OCI-LY7 (cell line): ENCODE measurements around the gene PODXL. TPM values are rescaled to one million over a fixed set of nuclear protein-coding genes. Genes with fewer than 3 reads are reported as not detected.

Experiments
- BruUV-seq: library from RNA; stranded (reverse); fragments of 400-500 nt; replicated peaks from 2 replicates; lab custom pipeline; 2021; lab: Mats Ljungman, UMichigan
- CTCF ChIA-PET: fragments of 300-600 bp; sonication (Branson Sonifier 250); formaldehyde crosslinking; loops from one replicate; lab custom pipeline; 2022; ENCODE audit warnings: antibody characterized with exemption; ENCODE audit not compliant: unreplicated experiment; lab: Charles Lee
- POLR2A ChIA-PET: fragments of 300-600 bp; sonication (Branson Sonifier 250); formaldehyde crosslinking; loops from one replicate; lab custom pipeline; 2022; ENCODE audit warnings: antibody characterized with exemption; lab: Charles Lee
- DNase-seq: peaks from one replicate; pipeline ENCODE4 v3.0.0-alpha.2; 2015; ENCODE audit warnings: low spot score
- H2AFZ ChIP-seq: fragments of 200-600 bp; sonication (generic), shearing (Covaris generic); 2 replicates; pipeline ENCODE4 v1.6.1; 2014; ENCODE audit warnings: mild to moderate bottlenecking, antibody characterized with exemption, low read length, moderate library complexity
- H3K27ac ChIP-seq: fragments of 200-600 bp; sonication (generic); 2 replicates; pipeline ENCODE4 v1.5.1; 2014; ENCODE audit warnings: mixed run types, low read depth, mild to moderate bottlenecking, moderate library complexity, low read length, inconsistent platforms; ENCODE audit not compliant: poor library complexity, severe bottlenecking
- H3K36me3 ChIP-seq: fragments of 200-600 bp; sonication (generic); 2 replicates; pipeline ENCODE4 v1.6.1; 2014; ENCODE audit warnings: mild to moderate bottlenecking, antibody characterized with exemption, low read length, moderate library complexity, mixed read lengths; ENCODE audit not compliant: insufficient read depth
- H3K4me1 ChIP-seq: fragments of 200-600 bp; sonication (generic); 2 replicates; pipeline ENCODE4 v1.5.1; 2014; ENCODE audit warnings: mild to moderate bottlenecking, low read length; ENCODE audit not compliant: insufficient read depth, poor library complexity, severe bottlenecking
- H3K4me2 ChIP-seq: fragments of 200-600 bp; sonication (generic); 2 replicates; pipeline ENCODE4 v1.6.1; 2014; ENCODE audit warnings: mild to moderate bottlenecking, low read length
- H3K4me3 ChIP-seq: fragments of 200-600 bp; sonication (generic); 2 replicates; pipeline ENCODE4 v1.5.1; 2014; ENCODE audit warnings: mild to moderate bottlenecking, low read depth, low read length; ENCODE audit not compliant: poor library complexity, severe bottlenecking
- H3K79me2 ChIP-seq: fragments of 200-600 bp; sonication (generic); 2 replicates; pipeline ENCODE4 v1.6.1; 2016; ENCODE audit warnings: low read depth, mild to moderate bottlenecking, low read length, moderate library complexity, mixed read lengths; ENCODE audit not compliant: insufficient read depth
- H3K9me2 ChIP-seq: fragments of 200-600 bp; sonication (generic); 2 replicates; pipeline ENCODE4 v1.6.1; 2016; ENCODE audit warnings: mild to moderate bottlenecking, low read length, mixed read lengths; ENCODE audit not compliant: insufficient read depth
- H3K9me3 ChIP-seq: fragments of 200-600 bp; sonication (generic); 2 replicates; pipeline ENCODE4 v1.6.1; 2014; ENCODE audit warnings: mild to moderate bottlenecking, mixed run types, low read length, mixed read lengths
- H4K20me1 ChIP-seq: fragments of 200-600 bp; sonication (generic); 2 replicates; pipeline ENCODE4 v1.6.1; 2014; ENCODE audit warnings: mild to moderate bottlenecking, antibody characterized with exemption, low read length, moderate library complexity, mixed read lengths; ENCODE audit not compliant: insufficient read depth
- EZH2phosphoT487 ChIP-seq: fragments of 200-600 bp; sonication (generic); IDR thresholded peaks from 2 replicates; pipeline ENCODE4 v1.6.1; 2018; ENCODE audit warnings: low read depth, borderline replicate concordance, mild to moderate bottlenecking, mixed run types, antibody characterized with exemption, low read length, moderate library complexity, mixed read lengths
- intact Hi-C: fragments of 100-400 bp; cut with micrococcal nuclease; formaldehyde crosslinking; loops from one replicate; pipeline ENCODE4 v1.10.0; 2022; ENCODE audit not compliant: unreplicated experiment
- total RNA-seq, 2 experiments: library from RNA; depleted of rRNA in 1 of 2; stranded (reverse); fragments of >200 nt in 1 of 2; shearing (Covaris generic) in 1 of 2; gene quantifications; 2 replicates each; pipeline ENCODE4 v1.2.3, GENCODE V29; 2014 to 2022
- TF ChIP-seq, protein P1 (sequence below): fragments of 200-600 bp; sonication (generic); conservative IDR thresholded peaks from 2 replicates; pipeline ENCODE4 v1.5.1; 2014; ENCODE audit warnings: mild to moderate bottlenecking, antibody characterized with exemption, low read length, moderate library complexity, mixed read lengths

PODXL gene
- total RNA-seq, 2 experiments from 2014 or later: 0.32 to 2.1 TPM

DNA sequence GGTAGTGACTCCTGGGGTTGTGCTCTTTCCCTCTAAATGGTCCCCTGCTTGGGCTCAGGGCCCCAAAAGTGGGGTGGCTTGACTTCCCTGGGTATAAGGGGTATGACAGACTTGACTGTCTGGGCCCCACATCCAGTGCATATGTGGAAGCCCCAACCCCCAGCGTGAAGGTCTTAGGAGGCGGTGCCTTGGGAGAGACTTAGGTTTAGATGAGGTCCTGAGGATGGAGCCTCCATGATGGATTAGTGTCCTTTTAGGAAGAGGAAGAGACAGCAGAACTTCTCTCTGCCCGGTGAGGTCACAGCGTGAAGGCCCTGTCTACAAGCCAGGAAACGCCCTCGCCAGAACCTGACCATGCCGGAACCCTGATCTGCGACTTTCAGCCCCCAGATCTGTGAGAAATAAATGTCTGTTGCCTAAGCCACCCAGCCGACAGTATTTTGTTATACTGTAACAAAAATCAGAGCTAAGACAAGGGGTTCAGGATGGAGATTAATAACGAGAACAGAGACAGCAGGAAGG, 23.8 kb downstream of the PODXL start:
- Histone ChIP-seq H3K4me3 (no peak overlapping the region), H3K9me3 (no peaks in the 10 kb centered on the region), H3K79me2 (no peaks in the 10 kb centered on the region), H3K4me1 (no peaks in the 10 kb centered on the region), H3K4me2 (no peak overlapping the region), H3K36me3 (no peaks in the 10 kb centered on the region), H2AFZ (no peak overlapping the region), H3K9me2 (no peaks in the 10 kb centered on the region), H4K20me1 (no peaks in the 10 kb centered on the region), H3K27ac (no peak overlapping the region)
- intact Hi-C loops: no loop called here
- DNase-seq: no peak
- no TSS peak for BruUV-seq
- POLR2A ChIA-PET: no interaction called here
- TF ChIP-seq EZH2phosphoT487: no peak
- TF ChIP-seq, protein P1, sequence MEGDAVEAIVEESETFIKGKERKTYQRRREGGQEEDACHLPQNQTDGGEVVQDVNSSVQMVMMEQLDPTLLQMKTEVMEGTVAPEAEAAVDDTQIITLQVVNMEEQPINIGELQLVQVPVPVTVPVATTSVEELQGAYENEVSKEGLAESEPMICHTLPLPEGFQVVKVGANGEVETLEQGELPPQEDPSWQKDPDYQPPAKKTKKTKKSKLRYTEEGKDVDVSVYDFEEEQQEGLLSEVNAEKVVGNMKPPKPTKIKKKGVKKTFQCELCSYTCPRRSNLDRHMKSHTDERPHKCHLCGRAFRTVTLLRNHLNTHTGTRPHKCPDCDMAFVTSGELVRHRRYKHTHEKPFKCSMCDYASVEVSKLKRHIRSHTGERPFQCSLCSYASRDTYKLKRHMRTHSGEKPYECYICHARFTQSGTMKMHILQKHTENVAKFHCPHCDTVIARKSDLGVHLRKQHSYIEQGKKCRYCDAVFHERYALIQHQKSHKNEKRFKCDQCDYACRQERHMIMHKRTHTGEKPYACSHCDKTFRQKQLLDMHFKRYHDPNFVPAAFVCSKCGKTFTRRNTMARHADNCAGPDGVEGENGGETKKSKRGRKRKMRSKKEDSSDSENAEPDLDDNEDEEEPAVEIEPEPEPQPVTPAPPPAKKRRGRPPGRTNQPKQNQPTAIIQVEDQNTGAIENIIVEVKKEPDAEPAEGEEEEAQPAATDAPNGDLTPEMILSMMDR: no peak
- CTCF ChIA-PET: interaction anchor here (0.6 kb wide), 1 partner anchor 1010 kb away, joined by 3 read pairs; no protein-coding TSS in a partner anchor

DNA sequence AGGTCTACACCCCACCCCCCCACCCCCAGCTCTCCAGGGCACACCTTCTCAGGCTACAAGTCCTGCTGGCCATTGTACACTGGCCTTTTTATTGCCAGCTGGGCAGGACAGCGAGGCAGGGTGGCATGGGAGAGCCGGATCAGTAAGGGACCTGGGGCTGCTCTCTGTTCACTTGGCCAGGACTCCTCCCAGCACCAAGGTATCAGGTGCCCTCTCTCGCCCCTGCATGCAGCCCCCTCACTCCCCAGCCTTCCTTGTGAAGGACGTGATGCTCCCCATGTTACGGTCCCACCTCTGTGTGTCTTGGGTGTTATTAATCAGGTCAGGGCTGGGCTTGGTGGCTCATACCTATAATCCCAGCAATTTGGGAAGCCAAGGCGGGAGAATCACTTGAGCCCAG, 26.3 kb downstream of the PODXL start:
- TF ChIP-seq, protein P1: no peak
- TF ChIP-seq EZH2phosphoT487: no peak
- no peak overlapping the region for H3K4me2 ChIP-seq
- BruUV-seq: no TSS peak
- H2AFZ ChIP-seq: no peak overlapping the region
- POLR2A ChIA-PET: no interaction called here
- no peaks in the 10 kb centered on the region for H3K4me1 ChIP-seq
- intact Hi-C loops: no loop called here
- H3K9me3 ChIP-seq: no peaks in the 10 kb centered on the region
- no peak overlapping the region for H3K27ac ChIP-seq
- no peaks in the 10 kb centered on the region for H3K9me2 ChIP-seq
- no peaks in the 10 kb centered on the region for H3K79me2 ChIP-seq
- H3K4me3 ChIP-seq: no peak overlapping the region
- H3K36me3 ChIP-seq: no peaks in the 10 kb centered on the region
- no peaks in the 10 kb centered on the region for H4K20me1 ChIP-seq
- CTCF ChIA-PET: no interaction called here
- no peak for DNase-seq

GRCh38 chr7:131529617-131530016, 26.8 kb downstream of the PODXL start:
- no peaks in the 10 kb centered on the region for H3K9me2 ChIP-seq
- no peaks in the 10 kb centered on the region for H3K4me1 ChIP-seq
- intact Hi-C loops: no loop called here
- H3K36me3 ChIP-seq: no peaks in the 10 kb centered on the region
- no peak overlapping the region for H3K4me2 ChIP-seq
- no peak for DNase-seq
- H3K4me3 ChIP-seq: no peak overlapping the region
- H2AFZ ChIP-seq: no peak overlapping the region
- ChIA-PET POLR2A (no interaction called here), CTCF (no interaction called here)
- H3K9me3 ChIP-seq: no peaks in the 10 kb centered on the region
- no TSS peak for BruUV-seq
- H4K20me1 ChIP-seq: no peaks in the 10 kb centered on the region
- H3K27ac ChIP-seq: no peak overlapping the region
- TF ChIP-seq EZH2phosphoT487: no peak
- TF ChIP-seq, protein P1: no peak
- H3K79me2 ChIP-seq: no peaks in the 10 kb centered on the region
